GM21737 (cell line): ENCODE results near the gene C22orf42.
"Not testable (repeated sequence)": the region's sequence is repeated elsewhere in the genome, so short reads cannot be mapped to it uniquely, and the experiment has no call there.

ENCODE experiments used
- ATAC-seq: cut with Tn5 transposase; IDR thresholded peaks from one replicate; pipeline ENCODE4 v1.9.1; 2021; ENCODE audit warnings: mild to moderate bottlenecking, moderate library complexity; ENCODE audit not compliant: unreplicated experiment

Gene C22orf42

GRCh38 chr22:32185821-32186220, 26.7 kb upstream of the C22orf42 start:
- ATAC-seq = no peak

- no peak for ATAC-seq
Observed at GRCh38 chr22:32183625-32184024, 24.5 kb upstream of the C22orf42 start.

- no peak for ATAC-seq
Observed at GRCh38 chr22:32181043-32181442, 21.9 kb upstream of the C22orf42 start.

- no peak for ATAC-seq
Observed at GRCh38 chr22:32177221-32177765, 18.2 kb upstream of the C22orf42 start.

- ATAC-seq = no peak
Observed at GRCh38 chr22:32175683-32176644, 16.9 kb upstream of the C22orf42 start.

- no peak for ATAC-seq
Observed at GRCh38 chr22:32175115-32175514, 16.0 kb upstream of the C22orf42 start.

- ATAC-seq = no peak
Observed at GRCh38 chr22:32165681-32166080, 6.6 kb upstream of the C22orf42 start.

GRCh38 chr22:32164075-32164860, 5.2 kb upstream of the C22orf42 start:
- no peak for ATAC-seq

- ATAC-seq = not testable (repeated sequence)
Observed at GRCh38 chr22:32160411-32160810, 1.3 kb upstream of the C22orf42 start.

- not testable (repeated sequence) for ATAC-seq
Observed at GRCh38 chr22:32157632-32158031, 1.5 kb downstream of the C22orf42 start.

GRCh38 chr22:32154727-32155126, 4.4 kb downstream of the C22orf42 start:
- not testable (repeated sequence) for ATAC-seq

- not testable (repeated sequence) for ATAC-seq
Observed at GRCh38 chr22:32151641-32152040, 7.5 kb downstream of the C22orf42 start.

- not testable (repeated sequence) for ATAC-seq
Observed at GRCh38 chr22:32150647-32151046, 8.5 kb downstream of the C22orf42 start.

- not testable (repeated sequence) for ATAC-seq
Observed at GRCh38 chr22:32148372-32148771, 10.7 kb downstream of the C22orf42 start.

GRCh38 chr22:32147128-32147527, 12.0 kb downstream of the C22orf42 start:
- ATAC-seq = not testable (repeated sequence)

- no peak for ATAC-seq
Observed at GRCh38 chr22:32144496-32145274, 14.4 kb downstream of the C22orf42 start.

GRCh38 chr22:32142600-32142999, 16.5 kb downstream of the C22orf42 start:
- no peak for ATAC-seq

GRCh38 chr22:32140688-32141087, 18.4 kb downstream of the C22orf42 start:
- not testable (repeated sequence) for ATAC-seq

- ATAC-seq = not testable (repeated sequence)
Observed at GRCh38 chr22:32138576-32138975, 20.5 kb downstream of the C22orf42 start.

GRCh38 chr22:32137731-32138324, 21.3 kb downstream of the C22orf42 start:
- not testable (repeated sequence) for ATAC-seq
